ENCODE measurements around the gene UGT2B10. TPM values are rescaled to one million over a fixed set of nuclear protein-coding genes. Genes with fewer than 3 reads are reported as not detected.
"Not testable (repeated sequence)": the region's sequence is repeated elsewhere in the genome, so short reads cannot be mapped to it uniquely, and the experiment has no call there.

Gene UGT2B10
- total RNA-seq = not detected in 2 replicates

- intact Hi-C loops (cut with micrococcal nuclease) = not testable (repeated sequence)
Measured at GRCh38 chr4:68815617-68816409, at the start of gene UGT2B10. UGT2B10 (plus strand) TSS chr4:68815994; CDS start chr4:68816020, 26 bp downstream.

- intact Hi-C loops (cut with micrococcal nuclease) = not testable (repeated sequence)
Measured at GRCh38 chr4:68771836-68772235, 44.0 kb upstream of the UGT2B10 start.

- intact Hi-C loops (cut with micrococcal nuclease) = no loop called here
Measured at GRCh38 chr4:68773699-68774098, 42.1 kb upstream of the UGT2B10 start.

- intact Hi-C loops (cut with micrococcal nuclease) = no loop called here
Measured at GRCh38 chr4:68780232-68780631, 35.6 kb upstream of the UGT2B10 start.

GRCh38 chr4:68797048-68797447, 18.7 kb upstream of the UGT2B10 start:
- intact Hi-C loops (cut with micrococcal nuclease) = no loop called here

- intact Hi-C loops (cut with micrococcal nuclease) = no loop called here
Measured at GRCh38 chr4:68797618-68798017, 18.2 kb upstream of the UGT2B10 start.

GRCh38 chr4:68803013-68803412, 12.8 kb upstream of the UGT2B10 start:
- intact Hi-C loops (cut with micrococcal nuclease) = no loop called here

GRCh38 chr4:68808060-68808459, 7.7 kb upstream of the UGT2B10 start:
- intact Hi-C loops (cut with micrococcal nuclease) = no loop called here

- intact Hi-C loops (cut with micrococcal nuclease) = no loop called here
Measured at GRCh38 chr4:68810919-68811318, 4.9 kb upstream of the UGT2B10 start.

- intact Hi-C loops (cut with micrococcal nuclease) = not testable (repeated sequence)
Measured at GRCh38 chr4:68816410-68817265, 844 bp downstream of the UGT2B10 start.

- intact Hi-C loops (cut with micrococcal nuclease) = no loop called here
Measured at GRCh38 chr4:68817386-68817785, 1.6 kb downstream of the UGT2B10 start.

GRCh38 chr4:68818030-68818462, 2.3 kb downstream of the UGT2B10 start:
- intact Hi-C loops (cut with micrococcal nuclease) = not testable (repeated sequence)

- intact Hi-C loops (cut with micrococcal nuclease) = no loop called here
Measured at GRCh38 chr4:68831642-68832041, 15.8 kb downstream of the UGT2B10 start.

GRCh38 chr4:68850293-68850692, 34.5 kb downstream of the UGT2B10 start:
- intact Hi-C loops (cut with micrococcal nuclease) = no loop called here

- intact Hi-C loops (cut with micrococcal nuclease) = no loop called here
Measured at GRCh38 chr4:68855771-68856170, 40.0 kb downstream of the UGT2B10 start.

GRCh38 chr4:68858039-68858438, 42.2 kb downstream of the UGT2B10 start:
- intact Hi-C loops (cut with micrococcal nuclease) = no loop called here

- intact Hi-C loops (cut with micrococcal nuclease) = no loop called here
Measured at GRCh38 chr4:68859655-68860054, 43.9 kb downstream of the UGT2B10 start.

GRCh38 chr4:68861057-68861456, 45.3 kb downstream of the UGT2B10 start:
- intact Hi-C loops (cut with micrococcal nuclease) = no loop called here

- intact Hi-C loops (cut with micrococcal nuclease) = no loop called here
Measured at GRCh38 chr4:68864438-68865187, 48.8 kb downstream of the UGT2B10 start.

- intact Hi-C loops (cut with micrococcal nuclease) = no loop called here
Measured at GRCh38 chr4:68865188-68865638, 49.4 kb downstream of the UGT2B10 start.

GRCh38 chr4:68865760-68866159, 50.0 kb downstream of the UGT2B10 start:
- intact Hi-C loops (cut with micrococcal nuclease) = no loop called here
